ENCODE results near the gene ANKS4B. TPM values are rescaled to one million over a fixed set of nuclear protein-coding genes. Genes with fewer than 3 reads are reported as not detected.

ANKS4B gene
- total and polyA plus RNA-seq, 2 experiments from 2014 or later: 0.07 TPM; not detected in 1

DNA sequence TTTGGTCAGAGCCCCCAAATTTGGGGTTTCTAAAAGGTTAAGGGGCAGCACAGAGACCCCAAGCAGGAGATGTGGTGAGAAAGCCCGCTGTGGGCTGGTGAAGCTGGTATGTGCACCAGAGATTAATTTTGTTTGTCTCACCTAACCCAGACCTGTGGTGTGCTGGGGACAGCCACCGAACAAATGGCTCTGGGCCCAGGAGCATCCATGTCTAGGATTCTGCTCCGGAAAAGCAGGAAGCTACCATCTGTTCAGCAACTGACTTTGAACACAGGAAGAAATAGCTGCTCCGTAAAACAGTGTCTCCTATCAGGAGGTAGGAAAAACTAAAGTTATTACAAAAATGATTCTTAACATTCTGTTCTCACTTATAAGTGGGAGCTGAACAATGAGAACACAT, 19.4 kb upstream of the ANKS4B start (continued):
- TF ChIP-seq, protein P1, sequence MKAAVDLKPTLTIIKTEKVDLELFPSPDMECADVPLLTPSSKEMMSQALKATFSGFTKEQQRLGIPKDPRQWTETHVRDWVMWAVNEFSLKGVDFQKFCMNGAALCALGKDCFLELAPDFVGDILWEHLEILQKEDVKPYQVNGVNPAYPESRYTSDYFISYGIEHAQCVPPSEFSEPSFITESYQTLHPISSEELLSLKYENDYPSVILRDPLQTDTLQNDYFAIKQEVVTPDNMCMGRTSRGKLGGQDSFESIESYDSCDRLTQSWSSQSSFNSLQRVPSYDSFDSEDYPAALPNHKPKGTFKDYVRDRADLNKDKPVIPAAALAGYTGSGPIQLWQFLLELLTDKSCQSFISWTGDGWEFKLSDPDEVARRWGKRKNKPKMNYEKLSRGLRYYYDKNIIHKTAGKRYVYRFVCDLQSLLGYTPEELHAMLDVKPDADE (IDR thresholded peaks at IDR 0.05): no peak
- TF ChIP-seq ZNF114 (CRISPR knock-in tag; IDR thresholded peaks at IDR 0.05) (no peak), CREB1 (CRISPR knock-in tag; IDR thresholded peaks at IDR 0.05; ENCODE audit: low read depth) (no peak), POLR2AphosphoS5 (IDR thresholded peaks at IDR 0.05; ENCODE audit: low read depth) (no peak), STAT1 (IDR thresholded peaks at IDR 0.05; ENCODE audit: unreplicated experiment) (no peak)
- TF ChIP-seq, protein P2, sequence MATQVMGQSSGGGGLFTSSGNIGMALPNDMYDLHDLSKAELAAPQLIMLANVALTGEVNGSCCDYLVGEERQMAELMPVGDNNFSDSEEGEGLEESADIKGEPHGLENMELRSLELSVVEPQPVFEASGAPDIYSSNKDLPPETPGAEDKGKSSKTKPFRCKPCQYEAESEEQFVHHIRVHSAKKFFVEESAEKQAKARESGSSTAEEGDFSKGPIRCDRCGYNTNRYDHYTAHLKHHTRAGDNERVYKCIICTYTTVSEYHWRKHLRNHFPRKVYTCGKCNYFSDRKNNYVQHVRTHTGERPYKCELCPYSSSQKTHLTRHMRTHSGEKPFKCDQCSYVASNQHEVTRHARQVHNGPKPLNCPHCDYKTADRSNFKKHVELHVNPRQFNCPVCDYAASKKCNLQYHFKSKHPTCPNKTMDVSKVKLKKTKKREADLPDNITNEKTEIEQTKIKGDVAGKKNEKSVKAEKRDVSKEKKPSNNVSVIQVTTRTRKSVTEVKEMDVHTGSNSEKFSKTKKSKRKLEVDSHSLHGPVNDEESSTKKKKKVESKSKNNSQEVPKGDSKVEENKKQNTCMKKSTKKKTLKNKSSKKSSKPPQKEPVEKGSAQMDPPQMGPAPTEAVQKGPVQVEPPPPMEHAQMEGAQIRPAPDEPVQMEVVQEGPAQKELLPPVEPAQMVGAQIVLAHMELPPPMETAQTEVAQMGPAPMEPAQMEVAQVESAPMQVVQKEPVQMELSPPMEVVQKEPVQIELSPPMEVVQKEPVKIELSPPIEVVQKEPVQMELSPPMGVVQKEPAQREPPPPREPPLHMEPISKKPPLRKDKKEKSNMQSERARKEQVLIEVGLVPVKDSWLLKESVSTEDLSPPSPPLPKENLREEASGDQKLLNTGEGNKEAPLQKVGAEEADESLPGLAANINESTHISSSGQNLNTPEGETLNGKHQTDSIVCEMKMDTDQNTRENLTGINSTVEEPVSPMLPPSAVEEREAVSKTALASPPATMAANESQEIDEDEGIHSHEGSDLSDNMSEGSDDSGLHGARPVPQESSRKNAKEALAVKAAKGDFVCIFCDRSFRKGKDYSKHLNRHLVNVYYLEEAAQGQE (IDR thresholded peaks at IDR 0.05; ENCODE audit: unreplicated experiment): no peak

DNA sequence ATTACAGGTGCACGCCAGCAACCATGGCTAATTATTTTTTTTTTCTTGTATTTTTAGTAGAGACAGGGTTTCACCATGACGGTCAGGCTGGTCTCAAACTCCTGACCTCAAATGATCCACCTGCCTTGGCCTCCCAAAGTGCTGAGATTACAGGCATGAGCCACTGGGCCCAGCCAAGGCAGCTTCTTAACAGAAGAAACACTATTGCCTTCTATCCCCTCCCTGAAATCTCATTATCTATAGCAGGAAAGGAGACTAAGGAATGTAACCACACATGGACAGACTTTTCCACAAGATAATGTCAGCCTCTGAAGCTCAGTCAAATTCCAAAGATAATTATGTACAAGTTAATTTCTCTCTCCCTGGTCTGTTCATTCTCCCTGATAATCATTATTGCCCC, 16.4 kb upstream of the ANKS4B start:
- Mint-ChIP-seq H3K27ac (no peak overlapping the region), H3K36me3 (ENCODE audit: low read depth) (0 out of 3 replicates have a peak, but pooled peaks cover 4% of the 10 kb centered on the region), H3K9me3 (peaks cover 4% of the 10 kb centered on the region; the same call in 1 of the 3 replicates), H3K4me3 (no peak overlapping the region), H3K27me3 (ENCODE audit: insufficient read depth, low read depth, poor library complexity) (peaks cover 7% of the 10 kb centered on the region), H3K4me1 (peaks cover 20% of the 10 kb centered on the region)
- Histone ChIP-seq H2AFZ (no peak overlapping the region; the same call in 1 of the 2 replicates), H3K79me2 (replicated peaks; ENCODE audit: insufficient read depth) (no peaks in the 10 kb centered on the region), H4K20me1 (replicated peaks; ENCODE audit: insufficient read depth) (no peaks in the 10 kb centered on the region), H3F3A (replicated peaks; ENCODE audit: low read depth) (no peaks in the 10 kb centered on the region), H3K4me2 (no peak overlapping the region), H3K27me3 (ENCODE audit: insufficient read depth) (no peaks in the 10 kb centered on the region), H3K4me1 (ENCODE audit: insufficient read depth) (peaks cover 26% of the 10 kb centered on the region), H3K27ac (ENCODE audit: low read depth) (no peak overlapping the region), H3K9me2 (ENCODE audit: insufficient read depth) (no peaks in the 10 kb centered on the region), H3K36me3 (ENCODE audit: insufficient read depth) (no peaks in the 10 kb centered on the region), H3K4me3 (no peak overlapping the region)
- ATAC-seq (no peak), DNase-seq (ENCODE audit: low spot score) (no peak)
- TF ChIP-seq EZH2phosphoT487 (IDR thresholded peaks at IDR 0.05; ENCODE audit: unreplicated experiment) (no peak), POLR2AphosphoS5 (IDR thresholded peaks at IDR 0.05; ENCODE audit: low read depth) (no peak), ZNF331 (CRISPR knock-in tag; IDR thresholded peaks at IDR 0.05; ENCODE audit: low read depth) (no peak), ZNF114 (CRISPR knock-in tag; IDR thresholded peaks at IDR 0.05) (no peak), STAT1 (IDR thresholded peaks at IDR 0.05; ENCODE audit: unreplicated experiment) (no peak), NANOG (IDR thresholded peaks at IDR 0.05; ENCODE audit: borderline replicate concordance) (no peak), CREB1 (CRISPR knock-in tag; IDR thresholded peaks at IDR 0.05; ENCODE audit: low read depth) (no peak)
- TF ChIP-seq, protein P3, sequence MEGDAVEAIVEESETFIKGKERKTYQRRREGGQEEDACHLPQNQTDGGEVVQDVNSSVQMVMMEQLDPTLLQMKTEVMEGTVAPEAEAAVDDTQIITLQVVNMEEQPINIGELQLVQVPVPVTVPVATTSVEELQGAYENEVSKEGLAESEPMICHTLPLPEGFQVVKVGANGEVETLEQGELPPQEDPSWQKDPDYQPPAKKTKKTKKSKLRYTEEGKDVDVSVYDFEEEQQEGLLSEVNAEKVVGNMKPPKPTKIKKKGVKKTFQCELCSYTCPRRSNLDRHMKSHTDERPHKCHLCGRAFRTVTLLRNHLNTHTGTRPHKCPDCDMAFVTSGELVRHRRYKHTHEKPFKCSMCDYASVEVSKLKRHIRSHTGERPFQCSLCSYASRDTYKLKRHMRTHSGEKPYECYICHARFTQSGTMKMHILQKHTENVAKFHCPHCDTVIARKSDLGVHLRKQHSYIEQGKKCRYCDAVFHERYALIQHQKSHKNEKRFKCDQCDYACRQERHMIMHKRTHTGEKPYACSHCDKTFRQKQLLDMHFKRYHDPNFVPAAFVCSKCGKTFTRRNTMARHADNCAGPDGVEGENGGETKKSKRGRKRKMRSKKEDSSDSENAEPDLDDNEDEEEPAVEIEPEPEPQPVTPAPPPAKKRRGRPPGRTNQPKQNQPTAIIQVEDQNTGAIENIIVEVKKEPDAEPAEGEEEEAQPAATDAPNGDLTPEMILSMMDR (conservative IDR thresholded peaks at IDR 0.05; ENCODE audit: low read depth in 2 of 2): no peak
- TF ChIP-seq, protein P4, sequence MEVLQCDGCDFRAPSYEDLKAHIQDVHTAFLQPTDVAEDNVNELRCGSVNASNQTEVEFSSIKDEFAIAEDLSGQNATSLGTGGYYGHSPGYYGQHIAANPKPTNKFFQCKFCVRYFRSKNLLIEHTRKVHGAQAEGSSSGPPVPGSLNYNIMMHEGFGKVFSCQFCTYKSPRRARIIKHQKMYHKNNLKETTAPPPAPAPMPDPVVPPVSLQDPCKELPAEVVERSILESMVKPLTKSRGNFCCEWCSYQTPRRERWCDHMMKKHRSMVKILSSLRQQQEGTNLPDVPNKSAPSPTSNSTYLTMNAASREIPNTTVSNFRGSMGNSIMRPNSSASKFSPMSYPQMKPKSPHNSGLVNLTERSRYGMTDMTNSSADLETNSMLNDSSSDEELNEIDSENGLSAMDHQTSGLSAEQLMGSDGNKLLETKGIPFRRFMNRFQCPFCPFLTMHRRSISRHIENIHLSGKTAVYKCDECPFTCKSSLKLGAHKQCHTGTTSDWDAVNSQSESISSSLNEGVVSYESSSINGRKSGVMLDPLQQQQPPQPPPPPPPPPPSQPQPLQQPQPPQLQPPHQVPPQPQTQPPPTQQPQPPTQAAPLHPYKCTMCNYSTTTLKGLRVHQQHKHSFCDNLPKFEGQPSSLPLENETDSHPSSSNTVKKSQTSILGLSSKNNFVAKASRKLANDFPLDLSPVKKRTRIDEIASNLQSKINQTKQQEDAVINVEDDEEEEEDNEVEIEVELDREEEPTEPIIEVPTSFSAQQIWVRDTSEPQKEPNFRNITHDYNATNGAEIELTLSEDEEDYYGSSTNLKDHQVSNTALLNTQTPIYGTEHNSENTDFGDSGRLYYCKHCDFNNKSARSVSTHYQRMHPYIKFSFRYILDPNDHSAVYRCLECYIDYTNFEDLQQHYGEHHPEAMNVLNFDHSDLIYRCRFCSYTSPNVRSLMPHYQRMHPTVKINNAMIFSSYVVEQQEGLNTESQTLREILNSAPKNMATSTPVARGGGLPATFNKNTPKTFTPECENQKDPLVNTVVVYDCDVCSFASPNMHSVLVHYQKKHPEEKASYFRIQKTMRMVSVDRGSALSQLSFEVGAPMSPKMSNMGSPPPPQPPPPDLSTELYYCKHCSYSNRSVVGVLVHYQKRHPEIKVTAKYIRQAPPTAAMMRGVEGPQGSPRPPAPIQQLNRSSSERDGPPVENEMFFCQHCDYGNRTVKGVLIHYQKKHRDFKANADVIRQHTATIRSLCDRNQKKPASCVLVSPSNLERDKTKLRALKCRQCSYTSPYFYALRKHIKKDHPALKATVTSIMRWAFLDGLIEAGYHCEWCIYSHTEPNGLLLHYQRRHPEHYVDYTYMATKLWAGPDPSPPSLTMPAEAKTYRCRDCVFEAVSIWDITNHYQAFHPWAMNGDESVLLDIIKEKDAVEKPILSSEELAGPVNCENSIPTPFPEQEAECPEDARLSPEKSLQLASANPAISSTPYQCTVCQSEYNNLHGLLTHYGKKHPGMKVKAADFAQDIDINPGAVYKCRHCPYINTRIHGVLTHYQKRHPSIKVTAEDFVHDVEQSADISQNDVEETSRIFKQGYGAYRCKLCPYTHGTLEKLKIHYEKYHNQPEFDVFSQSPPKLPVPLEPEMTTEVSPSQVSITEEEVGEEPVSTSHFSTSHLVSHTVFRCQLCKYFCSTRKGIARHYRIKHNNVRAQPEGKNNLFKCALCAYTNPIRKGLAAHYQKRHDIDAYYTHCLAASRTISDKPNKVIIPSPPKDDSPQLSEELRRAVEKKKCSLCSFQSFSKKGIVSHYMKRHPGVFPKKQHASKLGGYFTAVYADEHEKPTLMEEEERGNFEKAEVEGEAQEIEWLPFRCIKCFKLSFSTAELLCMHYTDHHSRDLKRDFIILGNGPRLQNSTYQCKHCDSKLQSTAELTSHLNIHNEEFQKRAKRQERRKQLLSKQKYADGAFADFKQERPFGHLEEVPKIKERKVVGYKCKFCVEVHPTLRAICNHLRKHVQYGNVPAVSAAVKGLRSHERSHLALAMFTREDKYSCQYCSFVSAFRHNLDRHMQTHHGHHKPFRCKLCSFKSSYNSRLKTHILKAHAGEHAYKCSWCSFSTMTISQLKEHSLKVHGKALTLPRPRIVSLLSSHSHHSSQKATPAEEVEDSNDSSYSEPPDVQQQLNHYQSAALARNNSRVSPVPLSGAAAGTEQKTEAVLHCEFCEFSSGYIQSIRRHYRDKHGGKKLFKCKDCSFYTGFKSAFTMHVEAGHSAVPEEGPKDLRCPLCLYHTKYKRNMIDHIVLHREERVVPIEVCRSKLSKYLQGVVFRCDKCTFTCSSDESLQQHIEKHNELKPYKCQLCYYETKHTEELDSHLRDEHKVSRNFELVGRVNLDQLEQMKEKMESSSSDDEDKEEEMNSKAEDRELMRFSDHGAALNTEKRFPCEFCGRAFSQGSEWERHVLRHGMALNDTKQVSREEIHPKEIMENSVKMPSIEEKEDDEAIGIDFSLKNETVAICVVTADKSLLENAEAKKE (CRISPR knock-in tag; IDR thresholded peaks at IDR 0.05): no peak
- TF ChIP-seq, protein P1 (IDR thresholded peaks at IDR 0.05): no peak

Measured in GM23338 (cell line).